Activated CD4-positive, alpha-beta T cell treated with anti-CD3 and anti-CD28 coated beads, Interleukin-2, amount 10 ng/mL, durations not matched to agents 7 days and 5 days (primary cell): ENCODE results near the gene LGALS9. TPM values are rescaled to one million over a fixed set of nuclear protein-coding genes. Genes with fewer than 3 reads are reported as not detected.

Source experiments
- CTCF ChIA-PET: fragments of 350-600 bp; sonication (Branson Sonifier 250); formaldehyde crosslinking; loops from one replicate; lab custom pipeline; 2021; ENCODE audit warnings: antibody characterized with exemption; lab: Charles Lee
- POLR2A ChIA-PET: fragments of 350-600 bp; sonication (Branson Sonifier 250); formaldehyde crosslinking; loops from one replicate; lab custom pipeline; 2021; ENCODE audit warnings: antibody characterized with exemption; lab: Charles Lee
- DNase-seq: peaks from one replicate; pipeline ENCODE4 v3.0.0-alpha.2; 2020
- H3K27ac Mint-ChIP-seq: one replicate; pipeline ENCODE4 v1.8.0; 2021; ENCODE audit warnings: mild to moderate bottlenecking, moderate library complexity, mixed read lengths
- H3K27me3 Mint-ChIP-seq: one replicate; pipeline ENCODE4 v1.8.0; 2021; ENCODE audit warnings: mixed read lengths
- H3K36me3 Mint-ChIP-seq: one replicate; pipeline ENCODE4 v1.8.0; 2021; ENCODE audit warnings: low read depth, mixed read lengths
- H3K4me1 Mint-ChIP-seq: one replicate; pipeline ENCODE4 v1.8.0; 2021; ENCODE audit warnings: mixed read lengths
- H3K4me3 Mint-ChIP-seq: one replicate; pipeline ENCODE4 v1.8.0; 2021; ENCODE audit warnings: mild to moderate bottlenecking, moderate library complexity, mixed read lengths
- H3K9me3 Mint-ChIP-seq: one replicate; pipeline ENCODE4 v1.8.0; 2021; ENCODE audit warnings: mixed read lengths
- total RNA-seq, 2 experiments: library from RNA; stranded (reverse); gene quantifications; one replicate each; pipeline ENCODE4 v1.2.3, GENCODE V29; 2021

Gene LGALS9
- total RNA-seq, 2 experiments from 2014 or later = 223 to 233 TPM

DNA sequence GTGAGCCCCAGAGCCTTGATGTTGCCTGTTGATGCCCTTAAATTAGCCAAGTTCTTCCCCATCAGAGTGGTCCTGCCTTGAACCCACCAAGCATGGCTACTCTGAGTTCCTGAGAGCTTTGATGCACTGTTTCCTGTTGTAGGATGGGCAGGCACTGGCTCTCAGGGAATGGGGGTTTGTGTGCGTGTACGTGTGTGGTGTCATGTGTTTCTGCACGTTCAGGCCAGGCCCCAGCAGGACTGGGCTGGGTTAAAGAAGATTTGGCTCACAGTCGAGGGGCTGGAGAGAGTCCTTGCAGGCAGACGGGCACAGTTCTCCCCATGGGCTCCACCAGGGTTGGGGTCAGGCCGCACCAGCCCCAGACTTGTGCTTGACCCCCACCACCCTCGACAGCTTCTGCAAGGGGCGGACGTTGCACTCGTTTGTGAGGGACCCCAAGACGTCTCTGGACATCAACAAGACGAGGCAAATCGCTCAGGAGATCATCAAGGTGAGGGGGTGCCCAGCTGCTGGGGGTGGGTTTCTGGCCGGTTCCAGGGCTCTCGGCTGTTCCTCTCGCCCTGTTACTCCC is 23.4 kb upstream of the LGALS9 start:
- ChIA-PET POLR2A (no interaction called here), CTCF (interaction anchor here (0.8 to 3.1 kb wide), 6 partner anchors 9 to 227 kb away, joined by 3 to 9 read pairs (median 6); no protein-coding TSS in a partner anchor)
- H3K27ac Mint-ChIP-seq = no peak overlapping the region
- DNase-seq = no peak
- H3K4me3 Mint-ChIP-seq = no peak overlapping the region
- H3K9me3 Mint-ChIP-seq = no peaks in the 10 kb centered on the region
- no peaks in the 10 kb centered on the region for H3K27me3 Mint-ChIP-seq
- H3K36me3 Mint-ChIP-seq = peaks cover 27% of the 10 kb centered on the region
- peaks cover 17% of the 10 kb centered on the region for H3K4me1 Mint-ChIP-seq

DNA sequence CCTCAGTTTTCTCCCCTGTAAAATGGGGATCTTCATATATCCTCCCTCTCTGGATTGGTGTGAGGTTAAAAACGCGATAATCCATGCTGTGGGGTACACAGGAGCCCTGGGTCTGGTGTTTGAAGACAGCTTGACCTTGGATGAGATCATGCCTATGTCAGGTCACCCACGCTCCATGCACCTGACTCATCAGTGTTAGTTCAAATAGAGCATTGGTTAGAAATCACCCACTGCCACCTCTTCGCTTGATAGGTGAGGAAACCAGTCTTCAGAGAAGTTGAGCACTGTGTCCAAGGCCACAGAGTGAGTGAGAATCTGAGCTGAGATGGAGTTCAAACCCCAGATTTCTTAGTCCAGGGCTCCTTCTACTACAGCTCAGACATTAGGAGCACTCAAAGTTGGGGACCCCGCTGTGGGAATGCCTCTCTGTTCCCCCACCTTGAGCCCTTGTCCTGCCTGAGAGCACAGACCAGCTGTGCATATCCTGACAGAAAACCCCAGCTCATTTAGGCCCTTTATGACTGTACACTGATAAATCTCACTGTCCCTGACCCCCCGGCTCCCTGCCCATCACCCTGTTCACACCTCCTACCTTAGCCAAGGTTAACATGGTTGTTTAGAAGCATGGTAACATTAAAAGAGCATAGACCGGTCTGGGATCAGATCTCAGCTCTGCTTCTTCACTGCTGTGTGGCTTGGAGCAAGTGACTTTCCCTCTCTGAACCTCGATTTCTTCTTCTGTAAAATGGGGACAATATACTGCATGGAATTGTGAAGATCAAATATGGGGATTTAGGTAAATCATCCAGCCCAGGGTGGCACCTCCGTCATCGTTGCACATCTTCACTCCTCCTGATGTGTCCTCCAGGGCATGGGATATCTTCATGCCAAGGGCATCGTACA is 22.4 kb upstream of the LGALS9 start:
- H3K27me3 Mint-ChIP-seq = no peaks in the 10 kb centered on the region
- no peaks in the 10 kb centered on the region for H3K9me3 Mint-ChIP-seq
- H3K4me3 Mint-ChIP-seq = no peak overlapping the region
- peak overlapping the region; percentile 52 for H3K27ac Mint-ChIP-seq
- DNase-seq = no peak
- H3K36me3 Mint-ChIP-seq = peaks cover 34% of the 10 kb centered on the region
- H3K4me1 Mint-ChIP-seq = peaks cover 14% of the 10 kb centered on the region
- ChIA-PET POLR2A (no interaction called here), CTCF (interaction anchor here (0.8 to 3.1 kb wide), 8 partner anchors 10 to 228 kb away, joined by 3 to 9 read pairs (median 5); partner anchors contain the start of gene LGALS9)

DNA sequence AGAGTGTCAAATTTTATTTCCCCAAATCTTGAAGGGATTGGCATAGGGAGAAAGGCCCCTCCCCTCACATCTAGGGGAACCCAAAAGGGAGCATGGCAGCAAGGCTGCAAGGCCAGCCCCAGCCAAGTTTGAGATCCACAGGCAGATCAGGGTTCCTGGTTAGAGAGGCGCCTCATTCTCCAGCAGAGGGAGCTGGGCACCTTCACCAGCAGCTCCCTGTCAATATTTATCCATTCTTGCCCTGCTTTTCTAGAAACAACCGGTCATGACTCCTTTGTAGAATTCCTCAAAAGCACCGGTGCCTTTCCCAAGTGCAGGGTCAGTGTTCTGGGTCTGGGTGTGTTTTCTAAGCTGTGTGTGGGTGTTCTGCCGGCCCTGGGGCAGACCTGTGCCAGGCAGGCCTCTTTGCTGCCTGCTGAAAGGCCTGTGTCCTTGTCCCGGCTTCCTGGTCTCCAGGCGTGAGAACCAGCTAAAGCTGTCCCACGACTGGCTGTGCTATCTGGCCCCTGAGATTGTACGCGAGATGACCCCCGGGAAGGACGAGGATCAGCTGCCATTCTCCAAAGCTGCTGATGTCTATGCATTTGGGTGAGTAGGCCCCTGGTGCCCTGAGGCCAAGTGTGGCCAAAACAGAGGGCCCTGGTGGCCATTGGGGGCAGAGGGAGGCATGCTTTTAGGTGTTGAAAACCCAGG is 21.2 kb upstream of the LGALS9 start:
- CTCF ChIA-PET = interaction anchor here (0.8 to 3.7 kb wide), 9 partner anchors 9 to 255 kb away, joined by 3 to 25 read pairs (median 3); no protein-coding TSS in a partner anchor
- H3K36me3 Mint-ChIP-seq = peaks cover 41% of the 10 kb centered on the region
- no peak overlapping the region for H3K4me3 Mint-ChIP-seq
- POLR2A ChIA-PET = no interaction called here
- no peaks in the 10 kb centered on the region for H3K27me3 Mint-ChIP-seq
- peaks cover 14% of the 10 kb centered on the region for H3K4me1 Mint-ChIP-seq
- DNase-seq = peak; percentile 55
- no peaks in the 10 kb centered on the region for H3K9me3 Mint-ChIP-seq
- H3K27ac Mint-ChIP-seq = no peak overlapping the region

DNA sequence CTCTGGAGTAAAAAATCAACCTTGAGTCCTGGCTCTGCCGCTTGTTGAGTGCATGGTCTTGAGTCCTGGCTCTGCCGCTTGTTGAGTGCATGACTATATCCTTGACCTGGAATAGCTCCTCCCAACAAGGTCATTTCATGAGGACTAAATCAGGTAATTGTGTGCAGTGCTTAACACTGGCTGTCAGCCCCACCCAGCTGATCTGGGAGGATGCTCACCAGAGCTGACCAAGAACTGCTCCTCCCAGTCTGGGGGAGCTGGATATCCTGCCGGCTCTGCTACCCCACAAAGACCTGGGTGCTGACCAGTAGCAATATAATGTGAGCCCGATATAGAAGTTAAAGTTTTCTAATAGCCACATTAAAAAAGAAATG is 20.7 kb upstream of the LGALS9 start:
- Mint-ChIP-seq H3K9me3 (no peaks in the 10 kb centered on the region), H3K4me3 (no peak overlapping the region), H3K36me3 (peaks cover 43% of the 10 kb centered on the region), H3K4me1 (peaks cover 15% of the 10 kb centered on the region), H3K27ac (no peak overlapping the region), H3K27me3 (no peaks in the 10 kb centered on the region)
- CTCF ChIA-PET = interaction anchor here (0.8 to 3.7 kb wide), 8 partner anchors 8 to 256 kb away, joined by 3 to 25 read pairs (median 4); no protein-coding TSS in a partner anchor
- POLR2A ChIA-PET = no interaction called here
- no peak for DNase-seq

GRCh38 chr17:27612160-27612770 is 18.7 kb upstream of the LGALS9 start:
- H3K4me1 Mint-ChIP-seq = peaks cover 31% of the 10 kb centered on the region
- H3K27me3 Mint-ChIP-seq = no peaks in the 10 kb centered on the region
- H3K36me3 Mint-ChIP-seq = peaks cover 52% of the 10 kb centered on the region
- ChIA-PET CTCF (interaction anchor here (1.2 to 3.7 kb wide), 2 partner anchors 12 to 15 kb away, joined by 3 to 25 read pairs; no protein-coding TSS in a partner anchor), POLR2A (no interaction called here)
- no peaks in the 10 kb centered on the region for H3K9me3 Mint-ChIP-seq
- no peak overlapping the region for H3K4me3 Mint-ChIP-seq
- no peak for DNase-seq
- peak overlapping the region; percentile 4 for H3K27ac Mint-ChIP-seq

DNA sequence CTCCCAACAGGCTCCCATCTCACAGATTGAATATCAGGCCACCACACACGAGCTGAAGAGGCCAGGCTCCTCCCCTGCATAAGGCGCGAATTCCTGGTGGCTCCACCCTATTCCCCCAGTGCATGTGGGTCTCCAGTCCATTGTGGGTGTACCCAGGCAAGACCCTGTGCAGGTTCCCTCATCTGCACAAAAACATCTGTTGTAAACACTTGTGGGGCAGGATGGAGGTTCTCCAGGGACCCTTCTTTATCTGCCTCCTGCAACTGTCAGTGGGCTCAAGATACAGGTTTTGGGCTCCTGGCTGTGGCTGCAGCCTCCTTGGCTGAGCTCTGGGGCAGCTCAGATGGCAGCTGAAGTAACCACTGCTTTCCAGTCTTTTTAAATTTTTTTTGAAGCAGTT is 17.6 kb upstream of the LGALS9 start:
- POLR2A ChIA-PET = no interaction called here
- CTCF ChIA-PET = interaction anchor here (0.9 to 2.6 kb wide), 2 partner anchors 9 kb away, joined by 3 to 14 read pairs; no protein-coding TSS in a partner anchor
- Mint-ChIP-seq H3K27me3 (no peaks in the 10 kb centered on the region), H3K9me3 (no peaks in the 10 kb centered on the region), H3K4me1 (peaks cover 31% of the 10 kb centered on the region), H3K36me3 (peaks cover 57% of the 10 kb centered on the region), H3K4me3 (no peak overlapping the region), H3K27ac (no peak overlapping the region)
- DNase-seq = no peak

GRCh38 chr17:27615121-27615520 is 15.9 kb upstream of the LGALS9 start:
- Mint-ChIP-seq H3K27me3 (no peaks in the 10 kb centered on the region), H3K9me3 (no peaks in the 10 kb centered on the region), H3K36me3 (peaks cover 55% of the 10 kb centered on the region), H3K4me1 (peaks cover 34% of the 10 kb centered on the region), H3K27ac (no peak overlapping the region), H3K4me3 (no peak overlapping the region)
- ChIA-PET CTCF (interaction anchor here (2.6 kb wide), 1 partner anchor 11 kb away, joined by 14 read pairs; no protein-coding TSS in a partner anchor), POLR2A (no interaction called here)
- no peak for DNase-seq

- ChIA-PET CTCF (interaction anchor here (1.0 to 1.1 kb wide), 2 partner anchors 34 to 272 kb away, joined by 3 to 4 read pairs; no protein-coding TSS in a partner anchor), POLR2A (no interaction called here)
- H3K27me3 Mint-ChIP-seq = no peaks in the 10 kb centered on the region
- DNase-seq = no peak
- peaks cover 57% of the 10 kb centered on the region for H3K36me3 Mint-ChIP-seq
- H3K27ac Mint-ChIP-seq = peak overlapping the region; percentile 14
- no peaks in the 10 kb centered on the region for H3K9me3 Mint-ChIP-seq
- H3K4me1 Mint-ChIP-seq = peaks cover 42% of the 10 kb centered on the region
- no peak overlapping the region for H3K4me3 Mint-ChIP-seq
These were observed 14.6 kb upstream of the LGALS9 start for GRCh38 chr17:27616414-27616813.

GRCh38 chr17:27618417-27618816 is 12.6 kb upstream of the LGALS9 start:
- peaks cover 55% of the 10 kb centered on the region for H3K36me3 Mint-ChIP-seq
- H3K4me3 Mint-ChIP-seq = no peak overlapping the region
- peaks cover 37% of the 10 kb centered on the region for H3K4me1 Mint-ChIP-seq
- H3K9me3 Mint-ChIP-seq = no peaks in the 10 kb centered on the region
- CTCF ChIA-PET = interaction anchor here (0.6 to 1.6 kb wide), 2 partner anchors 8 to 19 kb away, joined by 4 to 5 read pairs; no protein-coding TSS in a partner anchor
- POLR2A ChIA-PET = no interaction called here
- H3K27me3 Mint-ChIP-seq = no peaks in the 10 kb centered on the region
- DNase-seq = no peak
- no peak overlapping the region for H3K27ac Mint-ChIP-seq

- H3K4me1 Mint-ChIP-seq = peaks cover 32% of the 10 kb centered on the region
- H3K27ac Mint-ChIP-seq = peak overlapping the region; percentile 63
- H3K4me3 Mint-ChIP-seq = no peak overlapping the region
- ChIA-PET CTCF (interaction anchor here (1.7 to 2.7 kb wide), 3 partner anchors 11 to 13 kb away, joined by 5 to 9 read pairs (median 5); partner anchors contain the start of gene LGALS9), POLR2A (no interaction called here)
- H3K36me3 Mint-ChIP-seq = peaks cover 50% of the 10 kb centered on the region
- H3K27me3 Mint-ChIP-seq = no peaks in the 10 kb centered on the region
- no peaks in the 10 kb centered on the region for H3K9me3 Mint-ChIP-seq
- peak; percentile 21 for DNase-seq
These were observed 10.3 kb upstream of the LGALS9 start for GRCh38 chr17:27620721-27621120.

- POLR2A ChIA-PET = no interaction called here
- DNase-seq = no peak
- CTCF ChIA-PET = interaction anchor here (0.6 to 2.7 kb wide), 5 partner anchors 10 to 330 kb away, joined by 3 to 9 read pairs (median 5); partner anchors contain the start of gene LGALS9
- Mint-ChIP-seq H3K27me3 (no peaks in the 10 kb centered on the region), H3K36me3 (peaks cover 48% of the 10 kb centered on the region), H3K4me3 (no peak overlapping the region), H3K9me3 (no peaks in the 10 kb centered on the region), H3K4me1 (peaks cover 24% of the 10 kb centered on the region), H3K27ac (peak overlapping the region; percentile 63)
These were observed 9.5 kb upstream of the LGALS9 start for GRCh38 chr17:27621536-27621935.
